C4-2B (cell line): ENCODE measurements around the gene CDCA5.

Experiments
- H3K27ac ChIP-seq: fragments of 450-650 bp; 2 replicates; pipeline ENCODE4 v1.5.1; 2017
- ZFX ChIP-seq: fragments of 450-650 bp; IDR thresholded peaks from 2 replicates; pipeline ENCODE4 v1.6.1; 2017
- TF ChIP-seq, protein P1 (sequence below): fragments of 450-650 bp; conservative IDR thresholded peaks from 2 replicates; pipeline ENCODE4 v1.5.1; 2017; ENCODE audit warnings: mild to moderate bottlenecking

Gene CDCA5

DNA sequence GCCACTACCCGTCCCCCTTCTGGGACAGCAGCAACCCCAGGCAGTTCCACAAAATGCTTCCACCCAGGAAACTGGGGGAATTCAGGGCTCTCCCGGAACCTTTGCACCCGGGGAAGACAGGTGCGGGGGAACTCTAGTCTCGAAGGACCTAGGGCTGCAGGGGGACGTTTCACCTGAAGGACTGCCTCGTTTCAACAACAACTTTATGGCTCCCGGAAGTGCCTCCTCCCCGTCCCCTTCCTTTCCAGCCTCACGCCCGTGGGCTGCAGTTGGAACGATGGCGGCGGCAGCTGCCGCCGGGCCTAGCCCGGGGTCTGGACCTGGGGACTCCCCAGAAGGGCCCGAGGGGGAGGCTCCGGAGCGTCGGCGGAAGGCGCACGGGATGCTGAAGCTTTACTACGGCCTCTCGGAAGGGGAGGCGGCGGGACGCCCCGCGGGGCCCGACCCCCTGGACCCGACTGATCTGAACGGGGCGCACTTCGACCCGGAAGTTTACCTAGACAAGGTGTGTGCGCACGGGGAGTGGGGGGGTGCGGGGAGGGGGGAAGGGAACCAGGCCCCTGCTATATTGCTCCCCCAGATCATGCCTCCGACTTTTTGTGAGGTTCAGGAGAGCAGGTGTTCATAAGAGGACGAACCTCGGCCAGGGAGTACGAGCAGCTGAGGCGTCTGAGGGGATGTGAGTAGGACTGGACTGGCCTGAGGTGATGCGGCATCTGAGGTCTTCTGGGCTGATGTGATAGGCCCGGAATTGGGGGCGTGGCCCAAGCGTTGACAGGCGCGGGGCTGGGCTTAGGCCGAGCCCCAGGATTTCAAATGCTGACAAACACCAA lies 12.3 kb upstream of the CDCA5 start, which contains the start of gene VPS51:
TSS of gene VPS51 (plus strand) at position 241 of the 833 bp plus-strand sequence. CDS start at position 278, 37 bp downstream.
- TF ChIP-seq, protein P1, sequence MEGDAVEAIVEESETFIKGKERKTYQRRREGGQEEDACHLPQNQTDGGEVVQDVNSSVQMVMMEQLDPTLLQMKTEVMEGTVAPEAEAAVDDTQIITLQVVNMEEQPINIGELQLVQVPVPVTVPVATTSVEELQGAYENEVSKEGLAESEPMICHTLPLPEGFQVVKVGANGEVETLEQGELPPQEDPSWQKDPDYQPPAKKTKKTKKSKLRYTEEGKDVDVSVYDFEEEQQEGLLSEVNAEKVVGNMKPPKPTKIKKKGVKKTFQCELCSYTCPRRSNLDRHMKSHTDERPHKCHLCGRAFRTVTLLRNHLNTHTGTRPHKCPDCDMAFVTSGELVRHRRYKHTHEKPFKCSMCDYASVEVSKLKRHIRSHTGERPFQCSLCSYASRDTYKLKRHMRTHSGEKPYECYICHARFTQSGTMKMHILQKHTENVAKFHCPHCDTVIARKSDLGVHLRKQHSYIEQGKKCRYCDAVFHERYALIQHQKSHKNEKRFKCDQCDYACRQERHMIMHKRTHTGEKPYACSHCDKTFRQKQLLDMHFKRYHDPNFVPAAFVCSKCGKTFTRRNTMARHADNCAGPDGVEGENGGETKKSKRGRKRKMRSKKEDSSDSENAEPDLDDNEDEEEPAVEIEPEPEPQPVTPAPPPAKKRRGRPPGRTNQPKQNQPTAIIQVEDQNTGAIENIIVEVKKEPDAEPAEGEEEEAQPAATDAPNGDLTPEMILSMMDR, result no peak
- TF ChIP-seq ZFX, result peak; percentile 88; the same call in 1 of the 2 replicates
- peak within 1 kb of the TSS; percentile 88 for H3K27ac ChIP-seq

- H3K27ac ChIP-seq, result peak overlapping the region; percentile 88
- no peak for TF ChIP-seq ZFX
- TF ChIP-seq, protein P1, result no peak
Observed at GRCh38 chr11:65095427-65095826, 11.6 kb upstream of the CDCA5 start.

DNA sequence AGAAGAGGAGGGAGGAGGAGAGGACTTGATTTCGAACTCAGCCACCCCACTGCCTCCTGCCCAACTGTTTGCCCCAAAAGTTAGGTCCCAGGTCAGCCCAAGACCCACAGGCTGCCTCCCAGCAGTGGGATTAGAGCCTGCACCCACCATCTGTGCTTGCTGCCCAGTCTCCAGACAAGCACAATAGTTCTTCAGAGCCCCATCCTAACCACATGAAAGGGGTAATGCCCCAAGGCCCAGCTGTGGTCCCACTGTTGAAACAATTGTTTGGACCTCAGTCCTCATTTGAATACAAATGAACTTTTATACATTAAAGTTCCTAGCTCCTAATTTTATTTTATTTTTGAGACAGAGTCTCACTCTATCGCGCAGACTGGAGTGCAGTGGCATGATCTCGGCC lies 6.8 kb upstream of the CDCA5 start:
- no peak overlapping the region for H3K27ac ChIP-seq

GRCh38 chr11:65089621-65090020 lies 5.8 kb upstream of the CDCA5 start:
- TF ChIP-seq, protein P1, result no peak
- no peak for TF ChIP-seq ZFX
- H3K27ac ChIP-seq, result no peak overlapping the region

More for the DNA sequence above, 6.8 kb upstream of the CDCA5 start:
- TF ChIP-seq, protein P1, result no peak
- no peak for TF ChIP-seq ZFX

DNA sequence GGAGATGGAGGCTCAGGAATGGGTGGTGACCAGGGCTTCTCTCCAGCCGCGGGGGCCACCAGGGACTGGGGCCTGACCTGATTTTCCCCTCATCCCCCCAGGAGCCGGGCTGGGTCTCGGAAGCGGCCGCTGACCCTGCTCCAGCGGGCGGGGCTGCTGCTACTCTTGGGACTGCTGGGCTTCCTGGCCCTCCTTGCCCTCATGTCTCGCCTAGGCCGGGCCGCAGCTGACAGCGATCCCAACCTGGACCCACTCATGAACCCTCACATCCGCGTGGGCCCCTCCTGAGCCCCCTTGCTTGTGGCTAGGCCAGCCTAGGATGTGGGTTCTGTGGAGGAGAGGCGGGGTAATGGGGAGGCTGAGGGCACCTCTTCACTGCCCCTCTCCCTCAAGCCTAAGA lies 4.0 kb upstream of the CDCA5 start:
- TF ChIP-seq ZFX, result no peak
- no peak overlapping the region for H3K27ac ChIP-seq

GRCh38 chr11:65087216-65087615 lies 3.4 kb upstream of the CDCA5 start:
- TF ChIP-seq, protein P1, result no peak
- TF ChIP-seq ZFX, result no peak
- no peak overlapping the region for H3K27ac ChIP-seq

- TF ChIP-seq ZFX, result no peak
- TF ChIP-seq, protein P1, result no peak
- H3K27ac ChIP-seq, result no peak overlapping the region
Observed at GRCh38 chr11:65086809-65087208, 3.0 kb upstream of the CDCA5 start.

DNA sequence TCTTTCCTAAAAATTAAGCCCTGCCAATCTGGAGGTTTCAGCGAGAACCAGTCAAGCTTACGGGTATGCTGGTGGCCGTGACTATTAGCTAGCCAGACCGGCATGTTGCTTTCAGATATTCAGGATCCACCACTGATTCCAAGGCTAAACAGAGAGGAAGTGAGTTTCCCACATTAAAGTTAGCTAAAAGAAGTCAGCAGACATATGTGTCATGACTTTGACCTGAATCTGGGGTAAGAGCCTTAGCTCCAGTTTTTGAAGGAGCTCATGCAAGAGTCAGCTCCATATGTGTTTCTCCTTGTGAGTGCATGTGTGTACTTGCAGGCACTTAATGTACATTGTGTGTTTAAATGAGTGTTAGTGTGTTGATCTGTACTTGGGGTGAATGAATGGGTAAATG lies 1.6 kb upstream of the CDCA5 start:
- no peak overlapping the region; the same call in 1 of the 2 replicates for H3K27ac ChIP-seq
- TF ChIP-seq, protein P1, result no peak
- TF ChIP-seq ZFX, result no peak
